ENCODE results near the gene PEX14.

PEX14 gene

GRCh38 chr1:10635992-10636391 lies 161.2 kb downstream of the PEX14 start:
- H3K9ac ChIP-seq (ENCODE audit: low read length), result no peak overlapping the region

GRCh38 chr1:10637400-10637799 lies 162.7 kb downstream of the PEX14 start:
- no peaks in the 10 kb centered on the region for H4K20me1 ChIP-seq (ENCODE audit: insufficient read depth, low read length)
- H3K4me1 ChIP-seq (ENCODE audit: low read length), result no peaks in the 10 kb centered on the region
- H3K4me2 ChIP-seq (ENCODE audit: low read length), result no peak overlapping the region
- H3K36me3 ChIP-seq (replicated peaks; ENCODE audit: low read depth, low read length), result no peaks in the 10 kb centered on the region
- H3K9ac ChIP-seq (ENCODE audit: low read length), result no peak overlapping the region
- H3K27ac ChIP-seq (ENCODE audit: low read length), result no peak overlapping the region
- no peaks in the 10 kb centered on the region for H3K9me3 ChIP-seq (ENCODE audit: insufficient read depth, low read length)
- no peak overlapping the region for H2AFZ ChIP-seq (ENCODE audit: low read depth, low read length)
- H3K27me3 ChIP-seq (ENCODE audit: low read depth, low read length), result no peaks in the 10 kb centered on the region
- no peaks in the 10 kb centered on the region for H3K79me2 ChIP-seq (ENCODE audit: low read length)
- no peak overlapping the region for H3K4me3 ChIP-seq (ENCODE audit: low read length)
- TF ChIP-seq EZH2phosphoT487 (IDR thresholded peaks at IDR 0.05; ENCODE audit: low read depth), result no peak
- no peak for TF ChIP-seq CTCF (IDR thresholded peaks at IDR 0.05; ENCODE audit: low read depth, low read length)

More at GRCh38 chr1:10635992-10636391, 161.2 kb downstream of the PEX14 start:
- no peak for TF ChIP-seq EZH2phosphoT487 (IDR thresholded peaks at IDR 0.05; ENCODE audit: low read depth)
- TF ChIP-seq CTCF (IDR thresholded peaks at IDR 0.05; ENCODE audit: low read depth, low read length), result no peak
- Histone ChIP-seq H2AFZ (ENCODE audit: low read depth, low read length) (no peak overlapping the region), H3K27me3 (ENCODE audit: low read depth, low read length) (no peaks in the 10 kb centered on the region), H3K4me2 (ENCODE audit: low read length) (no peak overlapping the region), H3K27ac (ENCODE audit: low read length) (no peak overlapping the region), H3K9me3 (ENCODE audit: insufficient read depth, low read length) (no peaks in the 10 kb centered on the region), H3K4me3 (ENCODE audit: low read length) (no peak overlapping the region), H3K79me2 (ENCODE audit: low read length) (no peaks in the 10 kb centered on the region), H3K36me3 (replicated peaks; ENCODE audit: low read depth, low read length) (no peaks in the 10 kb centered on the region), H4K20me1 (ENCODE audit: insufficient read depth, low read length) (no peaks in the 10 kb centered on the region), H3K4me1 (ENCODE audit: low read length) (no peaks in the 10 kb centered on the region)

- no peak overlapping the region for H3K4me3 ChIP-seq (ENCODE audit: low read length)
- no peaks in the 10 kb centered on the region for H3K27me3 ChIP-seq (ENCODE audit: low read depth, low read length)
- no peak overlapping the region for H3K4me2 ChIP-seq (ENCODE audit: low read length)
- no peak overlapping the region for H3K9ac ChIP-seq (ENCODE audit: low read length)
- no peak overlapping the region for H3K27ac ChIP-seq (ENCODE audit: low read length)
- no peak overlapping the region for H2AFZ ChIP-seq (ENCODE audit: low read depth, low read length)
- no peaks in the 10 kb centered on the region for H3K9me3 ChIP-seq (ENCODE audit: insufficient read depth, low read length)
- H3K36me3 ChIP-seq (replicated peaks; ENCODE audit: low read depth, low read length), result no peaks in the 10 kb centered on the region
- H3K79me2 ChIP-seq (ENCODE audit: low read length), result no peaks in the 10 kb centered on the region
- no peaks in the 10 kb centered on the region for H3K4me1 ChIP-seq (ENCODE audit: low read length)
- no peaks in the 10 kb centered on the region for H4K20me1 ChIP-seq (ENCODE audit: insufficient read depth, low read length)
- no peak for TF ChIP-seq CTCF (IDR thresholded peaks at IDR 0.05; ENCODE audit: low read depth, low read length)
- TF ChIP-seq EZH2phosphoT487 (IDR thresholded peaks at IDR 0.05; ENCODE audit: low read depth), result no peak
Measured at GRCh38 chr1:10637834-10638558, 163.2 kb downstream of the PEX14 start.

GRCh38 chr1:10638559-10639005 lies 163.8 kb downstream of the PEX14 start:
- Histone ChIP-seq H3K9me3 (ENCODE audit: insufficient read depth, low read length) (no peaks in the 10 kb centered on the region), H3K4me3 (ENCODE audit: low read length) (no peak overlapping the region), H3K4me2 (ENCODE audit: low read length) (no peak overlapping the region), H3K79me2 (ENCODE audit: low read length) (no peaks in the 10 kb centered on the region), H3K27me3 (ENCODE audit: low read depth, low read length) (no peaks in the 10 kb centered on the region), H2AFZ (ENCODE audit: low read depth, low read length) (no peak overlapping the region), H3K4me1 (ENCODE audit: low read length) (no peaks in the 10 kb centered on the region), H3K9ac (ENCODE audit: low read length) (no peak overlapping the region), H4K20me1 (ENCODE audit: insufficient read depth, low read length) (no peaks in the 10 kb centered on the region), H3K36me3 (replicated peaks; ENCODE audit: low read depth, low read length) (no peaks in the 10 kb centered on the region), H3K27ac (ENCODE audit: low read length) (no peak overlapping the region)
- TF ChIP-seq EZH2phosphoT487 (IDR thresholded peaks at IDR 0.05; ENCODE audit: low read depth) (no peak), CTCF (IDR thresholded peaks at IDR 0.05; ENCODE audit: low read depth, low read length) (no peak)

Measured in OCI-LY3 (cell line).